GM12801 (cell line): ENCODE data around the gene SLAMF1.

Experiments used
- TF ChIP-seq, protein P1 (sequence below): IDR thresholded peaks from one replicate; pipeline ENCODE4 v1.5.1; 2011; ENCODE audit warnings: control low read depth; ENCODE audit not compliant: insufficient read length; ENCODE audit errors: extremely low read depth

Gene SLAMF1

DNA sequence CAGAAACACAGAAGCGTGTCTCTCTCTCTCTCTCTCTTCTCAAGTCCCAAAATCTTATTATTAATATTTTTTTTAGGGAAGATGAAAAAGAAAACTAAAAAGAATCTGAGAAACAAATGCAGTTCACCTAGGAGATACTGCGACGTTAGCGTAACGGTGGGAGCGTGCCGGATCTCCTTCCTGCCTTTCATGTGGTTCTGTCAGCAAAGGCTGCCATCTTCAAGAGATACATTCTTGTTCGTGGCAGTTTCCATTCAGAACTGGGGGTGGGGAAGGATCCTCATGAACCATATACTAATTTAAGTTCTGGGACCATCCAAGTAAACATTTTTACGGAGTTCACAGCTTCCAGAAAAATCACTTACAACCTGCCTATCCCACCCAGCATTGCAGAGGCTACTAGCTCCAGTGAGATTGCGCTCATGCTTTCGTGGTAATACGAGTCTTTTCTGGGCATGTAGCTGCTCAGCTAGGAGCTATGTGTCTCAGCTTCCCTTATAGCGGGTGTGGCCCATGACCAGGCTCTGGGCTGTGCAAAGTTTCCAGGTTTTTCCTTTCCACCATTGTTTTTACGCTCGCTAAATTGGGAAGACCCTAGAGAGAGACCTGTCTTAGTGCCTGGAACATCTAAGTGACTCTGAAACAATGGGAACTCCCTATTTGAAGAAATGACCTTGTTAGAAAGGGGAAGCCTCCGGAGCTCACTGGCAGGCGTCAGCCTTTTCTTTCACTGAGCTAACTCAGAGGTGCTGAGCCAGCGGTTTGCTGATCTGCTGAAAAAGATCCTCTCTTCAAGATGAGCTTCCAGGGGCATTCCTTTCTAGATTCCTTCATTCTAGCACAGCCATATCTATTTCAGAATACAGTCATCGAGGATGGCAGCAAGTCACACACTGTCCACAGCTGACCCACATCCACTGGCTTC, 17.3 kb downstream of the SLAMF1 start:
- TF ChIP-seq, protein P1, sequence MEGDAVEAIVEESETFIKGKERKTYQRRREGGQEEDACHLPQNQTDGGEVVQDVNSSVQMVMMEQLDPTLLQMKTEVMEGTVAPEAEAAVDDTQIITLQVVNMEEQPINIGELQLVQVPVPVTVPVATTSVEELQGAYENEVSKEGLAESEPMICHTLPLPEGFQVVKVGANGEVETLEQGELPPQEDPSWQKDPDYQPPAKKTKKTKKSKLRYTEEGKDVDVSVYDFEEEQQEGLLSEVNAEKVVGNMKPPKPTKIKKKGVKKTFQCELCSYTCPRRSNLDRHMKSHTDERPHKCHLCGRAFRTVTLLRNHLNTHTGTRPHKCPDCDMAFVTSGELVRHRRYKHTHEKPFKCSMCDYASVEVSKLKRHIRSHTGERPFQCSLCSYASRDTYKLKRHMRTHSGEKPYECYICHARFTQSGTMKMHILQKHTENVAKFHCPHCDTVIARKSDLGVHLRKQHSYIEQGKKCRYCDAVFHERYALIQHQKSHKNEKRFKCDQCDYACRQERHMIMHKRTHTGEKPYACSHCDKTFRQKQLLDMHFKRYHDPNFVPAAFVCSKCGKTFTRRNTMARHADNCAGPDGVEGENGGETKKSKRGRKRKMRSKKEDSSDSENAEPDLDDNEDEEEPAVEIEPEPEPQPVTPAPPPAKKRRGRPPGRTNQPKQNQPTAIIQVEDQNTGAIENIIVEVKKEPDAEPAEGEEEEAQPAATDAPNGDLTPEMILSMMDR = no peak

DNA sequence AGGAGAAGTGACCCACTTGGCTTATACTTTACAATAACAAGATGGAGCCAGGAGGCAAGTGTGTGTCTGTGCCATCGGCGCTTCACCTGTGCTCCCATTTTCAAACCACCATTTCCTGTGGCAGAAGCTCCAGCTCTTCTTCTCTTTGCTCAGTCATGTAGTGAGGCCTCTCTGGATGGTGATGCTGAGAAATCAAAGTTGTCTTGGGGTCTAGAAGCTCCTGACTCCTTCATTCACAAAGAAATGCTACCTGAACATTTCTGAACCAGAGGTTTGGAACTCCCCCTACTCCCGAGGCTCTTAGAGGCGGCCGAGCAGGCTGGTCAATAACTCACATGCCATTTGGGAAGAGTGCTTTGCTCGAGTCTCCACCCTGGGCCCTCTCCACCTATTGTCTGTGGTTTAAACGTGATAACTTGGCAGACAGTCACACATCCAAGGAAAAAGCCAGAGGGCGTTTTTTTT, 18.0 kb downstream of the SLAMF1 start:
- TF ChIP-seq, protein P1 = no peak

DNA sequence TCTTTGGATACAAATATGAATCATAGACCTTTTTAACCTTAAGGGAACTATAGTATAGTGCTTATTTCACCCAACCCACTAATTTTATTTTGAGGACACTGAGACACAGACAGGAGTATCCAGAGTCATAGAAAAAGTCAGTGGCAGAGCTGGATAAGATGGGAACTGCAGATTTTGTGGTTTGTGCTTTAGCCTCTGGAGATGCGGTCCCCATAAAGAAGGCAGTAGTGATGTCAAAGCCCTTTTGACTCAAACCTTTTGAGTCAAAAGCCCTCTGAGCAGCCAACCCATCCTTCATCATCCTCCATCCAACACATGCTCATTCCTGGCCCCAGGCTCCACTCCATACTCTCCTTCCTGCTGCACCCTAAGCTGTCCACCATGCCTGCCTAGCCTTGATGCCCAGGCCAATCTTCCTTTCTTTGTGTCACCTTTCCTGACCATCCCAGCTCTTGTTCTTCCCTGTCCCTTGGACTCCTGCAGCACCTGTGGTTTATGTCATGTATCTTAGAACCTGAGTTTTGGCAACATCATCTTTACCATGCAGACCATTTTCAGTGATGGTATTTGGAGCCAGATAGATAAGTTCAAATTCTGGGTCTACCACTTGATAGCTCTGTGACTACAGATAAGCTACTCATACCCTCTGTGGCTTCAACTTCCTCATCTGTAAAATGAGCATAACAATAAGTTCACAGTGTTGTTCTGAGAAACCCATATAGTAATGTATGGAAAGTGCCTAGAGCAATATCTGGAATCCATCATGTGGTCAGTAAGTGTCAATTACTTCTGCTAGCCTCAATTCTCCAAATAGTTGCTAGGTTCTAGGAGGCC, 20.1 kb downstream of the SLAMF1 start:
- TF ChIP-seq, protein P1 = no peak

DNA sequence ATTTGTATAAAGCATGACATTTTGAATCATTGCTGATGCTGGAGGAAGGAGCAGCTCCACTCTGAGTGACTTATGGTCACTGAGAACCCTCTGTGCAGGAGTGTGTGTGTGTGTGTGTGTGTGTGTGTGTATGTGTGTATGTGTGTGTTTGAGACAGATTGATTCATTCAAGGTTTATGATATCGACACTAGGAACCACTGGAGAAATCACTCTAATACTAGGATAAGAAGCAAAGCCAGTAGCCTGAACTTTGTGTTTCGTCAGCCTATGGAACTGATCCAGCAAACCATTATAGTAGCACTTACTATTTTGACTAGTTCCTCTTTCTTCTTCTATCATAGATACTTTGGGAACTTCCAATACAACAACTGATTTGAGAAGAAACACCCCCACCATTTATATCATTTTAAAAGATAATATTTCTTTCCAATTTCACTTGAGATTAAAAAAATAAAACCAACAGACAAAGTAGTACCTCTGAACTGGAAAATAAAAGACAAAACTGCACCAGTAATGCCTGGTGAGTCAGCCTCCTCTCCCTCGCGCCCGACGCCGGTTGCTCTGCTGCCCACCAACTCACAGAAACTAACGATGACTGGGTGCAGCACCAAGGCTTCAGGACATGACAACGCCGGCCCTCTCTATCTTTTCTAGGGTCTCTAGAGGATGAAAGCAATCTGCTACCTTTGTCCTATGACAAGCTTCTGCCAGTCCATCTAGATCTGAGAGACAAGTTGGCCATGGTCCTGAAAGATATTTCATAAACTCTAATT, 20.9 kb downstream of the SLAMF1 start:
- TF ChIP-seq, protein P1 = no peak

DNA sequence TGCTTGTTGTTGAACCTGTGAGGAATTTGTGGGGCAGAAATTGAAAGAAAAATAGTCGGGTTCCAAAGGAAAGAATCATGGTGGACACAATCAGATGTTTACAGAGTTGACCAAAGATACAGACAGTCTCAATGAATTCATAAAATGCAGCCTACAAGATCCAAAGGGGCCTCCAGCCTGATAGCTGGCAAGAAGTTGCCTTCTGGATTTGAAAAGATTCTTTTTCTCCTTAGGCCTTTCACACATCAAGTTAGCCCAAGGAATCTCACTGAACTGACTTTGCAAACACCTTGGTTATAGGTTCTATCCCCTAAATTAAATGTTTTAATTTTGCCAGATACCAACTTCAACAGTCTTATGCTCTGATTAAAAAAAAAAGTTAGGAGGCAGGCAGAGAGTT, 21.5 kb downstream of the SLAMF1 start:
- TF ChIP-seq, protein P1 = no peak

DNA sequence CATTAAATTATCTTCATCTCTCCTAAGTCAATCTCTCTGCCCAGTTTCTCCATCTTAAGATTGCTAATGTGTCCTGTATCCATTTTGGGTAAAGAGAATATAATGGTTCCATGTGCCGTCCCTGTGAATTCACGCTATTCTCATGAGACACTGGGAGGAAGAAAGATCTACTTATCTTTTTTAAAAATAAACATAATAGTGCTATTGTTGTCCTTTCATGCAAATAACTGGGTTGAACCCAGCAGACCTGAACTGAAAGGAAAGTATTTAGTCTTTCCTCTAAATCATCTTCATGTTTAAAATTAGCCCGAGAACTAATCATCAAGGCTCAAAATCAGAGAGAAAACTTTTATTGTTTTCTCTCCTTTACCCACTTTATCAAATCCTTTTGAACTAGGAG, 22.4 kb downstream of the SLAMF1 start:
- TF ChIP-seq, protein P1 = no peak
